CD4-positive, CD25-positive, alpha-beta regulatory T cell (primary cell): Measurements from ENCODE around the gene EPB41. TPM values are rescaled to one million over a fixed set of nuclear protein-coding genes. Genes with fewer than 3 reads are reported as not detected.
"Not testable (repeated sequence)": the region's sequence is repeated elsewhere in the genome, so short reads cannot be mapped to it uniquely, and the experiment has no call there.

Source experiments
- ATAC-seq, 2 donors: fragments of 150-1000 bp; cut with Tn5 transposase; one replicate each; pipeline ENCODE4 v1.10.0; 2021; ENCODE audit warnings: low read depth in 2 of 2, moderate number of reproducible peaks in 2 of 2, moderate library complexity in 1 of 2
- DNase-seq, 3 donors: peaks; one replicate each; pipeline versions ENCODE4 v3.0.0 to v3.0.0-alpha.2; 2012 to 2022; ENCODE audit warnings: mixed read lengths in 1 of 3
- H3K27ac ChIP-seq: one replicate; pipeline ENCODE4 v1.7.0; 2013; ENCODE audit warnings: mild to moderate bottlenecking, low read length; ENCODE audit not compliant: insufficient read depth, poor library complexity, severe bottlenecking
- H3K27me3 ChIP-seq: one replicate; pipeline ENCODE4 v1.7.0; 2013; ENCODE audit warnings: low read length; ENCODE audit not compliant: control insufficient read depth, insufficient read depth
- H3K36me3 ChIP-seq: one replicate; pipeline ENCODE4 v1.7.0; 2013; ENCODE audit warnings: mild to moderate bottlenecking, low read length, moderate library complexity; ENCODE audit not compliant: control insufficient read depth, insufficient read depth
- H3K4me1 ChIP-seq: 2 replicates; pipeline ENCODE4 v1.7.0; 2013; ENCODE audit warnings: mild to moderate bottlenecking, low read length; ENCODE audit not compliant: insufficient read depth, control insufficient read depth, poor library complexity, severe bottlenecking
- H3K4me3 ChIP-seq: one replicate; pipeline ENCODE4 v1.7.0; 2013; ENCODE audit warnings: low read depth, mild to moderate bottlenecking, low read length, moderate library complexity
- H3K9me3 ChIP-seq, 2 experiments: 1 replicate in 1 of 2; 2 replicates in 1 of 2; pipeline ENCODE4 v1.7.0; 2013; ENCODE audit warnings: low read length in 2 of 2, mild to moderate bottlenecking in 1 of 2, moderate library complexity in 1 of 2; ENCODE audit not compliant: control insufficient read depth in 2 of 2
- H3K27ac Mint-ChIP-seq, 3 donors: one replicate each; pipeline ENCODE4 v1.8.0; 2020 to 2022; ENCODE audit warnings: mild to moderate bottlenecking in 3 of 3, mixed read lengths in 3 of 3, moderate library complexity in 2 of 3
- H3K27me3 Mint-ChIP-seq: one replicate; pipeline ENCODE4 v1.8.0; 2022; ENCODE audit warnings: mild to moderate bottlenecking, mixed read lengths
- H3K36me3 Mint-ChIP-seq: one replicate; pipeline ENCODE4 v1.8.0; 2020; ENCODE audit warnings: mixed read lengths
- H3K4me1 Mint-ChIP-seq, 4 donors: one replicate each; pipeline ENCODE4 v1.8.0; 2020 to 2022; ENCODE audit warnings: mixed read lengths in 4 of 4, mild to moderate bottlenecking in 1 of 4
- H3K4me3 Mint-ChIP-seq, 4 donors: one replicate each; pipeline ENCODE4 v1.8.0; 2020 to 2022; ENCODE audit warnings: mild to moderate bottlenecking in 4 of 4, mixed read lengths in 4 of 4, moderate library complexity in 3 of 4
- H3K9me3 Mint-ChIP-seq, 7 donors: one replicate each; pipeline ENCODE4 v1.8.0; 2020 to 2022; ENCODE audit warnings: mixed read lengths in 7 of 7, mild to moderate bottlenecking in 3 of 7, moderate library complexity in 2 of 7
- polyA plus RNA-seq, 4 donors: library from polyadenylated mRNA; unstranded; fragments of 300-500 nt; fragmentation: Illumina TruSeq; gene quantifications; one replicate each; pipeline ENCODE4 v1.2.3, GENCODE V29; 2021
- total RNA-seq: library from RNA; stranded (reverse); gene quantifications from one replicate; pipeline ENCODE4 v1.2.3, GENCODE V29; 2022

Gene EPB41
- total and polyA plus RNA-seq, 5 donors from 2014 or later = 118 to 309 (median 161) TPM

DNA sequence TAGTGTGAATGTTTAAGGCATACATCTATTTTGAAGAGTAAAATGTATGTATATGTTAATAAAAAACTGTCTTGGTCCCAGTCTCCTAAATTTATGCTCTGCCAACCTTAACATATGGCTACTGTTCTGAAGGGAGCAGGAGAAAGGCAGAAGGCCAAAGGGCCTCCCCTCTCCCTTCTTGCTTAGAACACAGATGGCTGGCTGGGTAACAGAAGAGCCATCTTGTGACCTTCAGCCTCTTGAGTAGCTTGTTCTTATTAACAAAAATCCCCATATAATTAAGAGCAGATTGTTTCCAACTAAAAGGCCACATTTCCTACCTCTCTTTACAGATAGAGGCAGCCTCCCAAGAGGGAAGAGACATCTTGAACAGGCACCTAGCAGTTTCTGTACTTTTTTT, 36.1 kb downstream of the EPB41 start:
- peak overlapping the region; percentile 1 for H3K4me3 ChIP-seq
- peaks cover 37% of the 10 kb centered on the region for H3K4me1 ChIP-seq
- DNase-seq (no peak), ATAC-seq (no peak)
- Mint-ChIP-seq H3K27ac (peak overlapping the region in 1 of 3 donors; percentile 87), H3K9me3 (peaks cover 0 to 2% (median 0%) of the 10 kb centered on the region in 7 donors), H3K4me3 (peak overlapping the region in 2 of 4 donors; percentile 3 to 39), H3K36me3 (peaks cover 7% of the 10 kb centered on the region), H3K27me3 (no peaks in the 10 kb centered on the region), H3K4me1 (peaks cover 33 to 87% (median 56%) of the 10 kb centered on the region in 4 donors)
- no peaks in the 10 kb centered on the region for H3K27me3 ChIP-seq
- H3K9me3 ChIP-seq = no peaks in the 10 kb centered on the region
- no peak overlapping the region for H3K27ac ChIP-seq
- H3K36me3 ChIP-seq = peaks cover 3% of the 10 kb centered on the region

DNA sequence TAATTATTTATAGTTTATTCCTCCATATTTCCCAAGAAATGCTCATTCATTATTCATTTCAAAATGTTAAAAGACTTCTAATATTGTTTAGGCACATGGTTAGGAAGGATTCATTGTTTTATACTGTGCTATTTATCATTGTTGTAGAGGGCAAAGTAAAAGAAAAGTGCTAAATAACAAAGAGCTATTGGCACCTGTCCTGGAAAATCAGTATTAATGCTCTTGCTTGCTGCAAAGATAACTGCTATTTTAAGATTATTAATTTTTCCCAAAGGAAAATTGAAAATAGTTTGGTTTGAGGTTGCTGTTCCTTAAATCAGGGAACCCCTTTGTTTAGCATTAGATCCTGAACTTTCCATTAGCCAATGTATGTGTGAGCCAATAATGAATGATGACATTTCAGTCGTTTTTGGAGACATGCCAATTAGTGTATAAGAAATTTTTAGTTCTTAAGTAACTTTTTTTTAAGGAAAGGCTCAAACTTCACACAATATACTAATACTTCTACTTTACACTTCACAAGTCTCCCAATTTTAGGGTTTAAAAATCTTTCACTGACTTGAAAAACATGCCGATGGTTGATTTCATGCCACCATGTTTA, 39.9 kb downstream of the EPB41 start:
- no peak overlapping the region for H3K4me3 Mint-ChIP-seq
- no peak overlapping the region for H3K27ac ChIP-seq

GRCh38 chr1:28956038-28956464, 41.7 kb downstream of the EPB41 start:
- H3K9me3 Mint-ChIP-seq = no peaks in the 10 kb centered on the region
- no peaks in the 10 kb centered on the region for H3K27me3 ChIP-seq
- H3K27me3 Mint-ChIP-seq = no peaks in the 10 kb centered on the region
- no peaks in the 10 kb centered on the region for H3K9me3 ChIP-seq
- H3K36me3 ChIP-seq = peaks cover 3% of the 10 kb centered on the region
- DNase-seq = no peak
- peaks cover 5% of the 10 kb centered on the region for H3K36me3 Mint-ChIP-seq
- peak overlapping the region in 1 of 4 donors; percentile 52 for H3K4me3 Mint-ChIP-seq
- H3K4me1 Mint-ChIP-seq = peaks cover 29 to 83% (median 44%) of the 10 kb centered on the region in 4 donors
- H3K27ac ChIP-seq = no peak overlapping the region
- H3K4me1 ChIP-seq = peaks cover 38% of the 10 kb centered on the region
- H3K27ac Mint-ChIP-seq = no peak overlapping the region
- H3K4me3 ChIP-seq = peak overlapping the region; percentile 17
- ATAC-seq = peak; percentile 47 to 48

More for the DNA sequence above, 39.9 kb downstream of the EPB41 start:
- Histone ChIP-seq H3K4me3 (no peak overlapping the region), H3K36me3 (peaks cover 3% of the 10 kb centered on the region), H3K9me3 (no peaks in the 10 kb centered on the region), H3K27me3 (no peaks in the 10 kb centered on the region), H3K4me1 (peaks cover 44% of the 10 kb centered on the region)
- Mint-ChIP-seq H3K36me3 (peaks cover 5% of the 10 kb centered on the region), H3K27ac (no peak overlapping the region), H3K27me3 (no peaks in the 10 kb centered on the region), H3K4me1 (peaks cover 38 to 85% (median 52%) of the 10 kb centered on the region in 4 donors), H3K9me3 (no peaks in the 10 kb centered on the region)
- ATAC-seq (no peak), DNase-seq (no peak)

DNA sequence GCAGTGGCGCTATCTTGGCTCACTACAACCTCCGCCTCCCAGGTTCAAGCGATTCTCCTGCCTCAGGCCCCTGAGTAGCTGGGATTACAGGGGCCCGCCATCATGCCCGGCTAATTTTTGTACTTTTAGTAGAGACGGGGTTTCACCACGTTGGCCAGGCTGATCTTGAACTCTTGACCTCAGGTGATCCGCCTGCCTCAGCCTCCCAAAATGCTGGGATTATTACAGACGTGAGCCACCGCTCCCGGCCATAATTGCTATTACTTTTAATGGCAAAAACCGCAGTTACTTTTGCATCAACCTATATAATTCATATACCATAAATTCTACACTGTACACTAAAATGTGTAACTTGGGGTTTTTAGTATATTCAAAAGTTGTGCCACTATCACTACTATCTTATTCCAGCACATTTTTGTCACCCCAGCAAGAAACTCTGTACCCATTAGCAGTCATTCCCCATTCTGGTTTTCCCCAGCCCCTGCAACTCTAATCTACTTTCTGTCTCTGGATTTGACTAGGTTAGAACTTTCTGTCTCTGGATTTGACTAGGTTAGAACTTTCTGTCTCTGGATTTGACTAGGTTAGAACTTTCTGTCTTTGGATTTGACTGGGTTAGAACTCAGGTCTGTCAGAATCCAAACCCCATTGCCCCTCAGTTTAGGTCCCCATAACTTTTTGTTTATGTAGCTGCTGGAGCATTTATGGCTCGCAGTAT, 47.9 kb downstream of the EPB41 start:
- not testable (repeated sequence) for H3K9me3 ChIP-seq, H3K36me3 Mint-ChIP-seq, H3K27ac ChIP-seq, H3K27me3 ChIP-seq, H3K9me3 Mint-ChIP-seq, H3K27me3 Mint-ChIP-seq, H3K4me3 ChIP-seq, H3K36me3 ChIP-seq, ATAC-seq, DNase-seq
- peaks cover 53% of the 10 kb centered on the region for H3K4me1 ChIP-seq
- peaks cover 32 to 83% (median 55%) of the 10 kb centered on the region in 4 donors for H3K4me1 Mint-ChIP-seq
- H3K27ac Mint-ChIP-seq = peak overlapping the region; percentile 15 to 69 (median 46)
- peak overlapping the region in 3 of 4 donors; percentile 44 to 59 (median 46) for H3K4me3 Mint-ChIP-seq

GRCh38 chr1:28965271-28965870, 51.0 kb downstream of the EPB41 start:
- Histone ChIP-seq H3K27me3 (no peaks in the 10 kb centered on the region), H3K36me3 (peaks cover 6% of the 10 kb centered on the region), H3K9me3 (no peaks in the 10 kb centered on the region), H3K4me1 (peaks cover 42% of the 10 kb centered on the region), H3K27ac (no peak overlapping the region), H3K4me3 (peak overlapping the region; percentile 21)
- H3K9me3 Mint-ChIP-seq = no peaks in the 10 kb centered on the region
- H3K36me3 Mint-ChIP-seq = peaks cover 6% of the 10 kb centered on the region
- H3K4me3 Mint-ChIP-seq = peak overlapping the region in 3 of 4 donors; percentile 13 to 67 (median 55)
- ATAC-seq = peak; percentile 50 to 80
- DNase-seq = peak in 1 of 3 donors; percentile 13
- H3K4me1 Mint-ChIP-seq = peaks cover 33 to 79% (median 53%) of the 10 kb centered on the region in 4 donors
- peak overlapping the region in 2 of 3 donors; percentile 64 to 86 for H3K27ac Mint-ChIP-seq
- H3K27me3 Mint-ChIP-seq = no peaks in the 10 kb centered on the region

DNA sequence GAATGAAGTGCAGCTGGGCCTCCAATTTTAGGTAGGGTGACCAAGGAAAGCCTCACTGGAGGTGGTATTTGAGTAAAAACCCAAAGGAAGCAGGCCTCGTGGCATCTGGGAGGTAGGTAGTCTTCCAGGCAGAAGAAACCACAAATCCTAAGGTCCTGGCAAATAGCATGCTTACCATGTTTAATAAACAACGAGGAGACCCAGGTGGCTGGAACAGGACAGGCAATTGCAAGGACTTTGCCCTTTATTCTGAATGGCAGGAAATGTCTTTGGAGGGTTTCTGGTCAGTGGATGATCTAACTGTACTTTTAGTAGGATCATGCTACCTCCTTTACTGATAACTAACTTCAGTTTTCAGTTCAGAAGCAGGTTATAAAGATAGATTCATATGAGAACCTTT, 52.2 kb downstream of the EPB41 start:
- no peaks in the 10 kb centered on the region for H3K9me3 ChIP-seq
- H3K27ac ChIP-seq = no peak overlapping the region
- peaks cover 28 to 78% (median 56%) of the 10 kb centered on the region in 4 donors for H3K4me1 Mint-ChIP-seq
- peak overlapping the region in 3 of 4 donors; percentile 12 to 48 (median 48) for H3K4me3 Mint-ChIP-seq
- H3K36me3 Mint-ChIP-seq = peaks cover 9% of the 10 kb centered on the region
- H3K4me3 ChIP-seq = no peak overlapping the region
- no peaks in the 10 kb centered on the region for H3K9me3 Mint-ChIP-seq
- H3K36me3 ChIP-seq = peaks cover 10% of the 10 kb centered on the region
- H3K27ac Mint-ChIP-seq = peak overlapping the region in 2 of 3 donors; percentile 0 to 66
- ATAC-seq = no peak
- no peaks in the 10 kb centered on the region for H3K27me3 ChIP-seq
- no peak for DNase-seq
- no peaks in the 10 kb centered on the region for H3K27me3 Mint-ChIP-seq
- peaks cover 36% of the 10 kb centered on the region for H3K4me1 ChIP-seq

DNA sequence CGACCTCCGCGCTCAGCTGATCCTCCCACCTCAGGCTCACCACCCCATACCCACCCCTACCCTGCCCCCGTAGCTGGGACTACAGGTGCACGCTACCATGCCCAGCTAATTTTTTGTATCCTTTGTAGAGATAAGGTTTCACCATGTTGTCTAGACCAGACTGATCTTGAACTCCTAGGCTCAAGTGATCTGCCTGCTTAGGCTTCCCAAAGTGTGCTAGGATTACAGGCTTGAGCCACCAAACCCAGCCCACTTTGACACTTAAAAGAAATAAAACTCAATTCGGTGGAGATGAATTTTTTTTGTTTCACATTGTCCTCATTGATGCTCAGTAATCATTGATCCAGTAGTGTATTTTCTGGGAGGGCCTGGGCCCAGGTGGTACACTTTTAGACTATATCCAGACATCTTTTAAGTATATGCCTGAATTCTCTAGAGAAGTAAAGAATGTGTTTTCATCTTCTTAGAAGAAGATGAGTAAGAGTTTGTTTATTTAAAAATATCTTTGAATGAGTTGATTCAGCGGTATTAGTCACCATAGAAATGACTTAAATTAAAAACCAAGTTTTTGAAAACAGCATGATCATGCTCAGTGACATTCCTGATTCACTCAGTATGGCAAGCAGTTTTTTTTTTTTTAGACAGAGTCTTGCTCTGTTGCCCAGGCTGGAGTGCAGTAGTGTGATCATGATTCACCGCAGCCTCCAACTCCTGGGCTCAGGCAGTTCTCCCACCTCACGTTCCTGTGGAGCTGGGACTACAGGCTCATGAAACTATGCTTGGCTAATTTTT, 57.8 kb downstream of the EPB41 start:
- ATAC-seq = peak; percentile 72 to 74

More for the DNA sequence above, 57.8 kb downstream of the EPB41 start:
- no peak overlapping the region for H3K27ac ChIP-seq
- H3K36me3 ChIP-seq = peaks cover 16% of the 10 kb centered on the region
- Mint-ChIP-seq H3K27ac (peak overlapping the region; percentile 62 to 96 (median 73)), H3K4me3 (peak overlapping the region in 3 of 4 donors; percentile 62 to 75 (median 70)), H3K9me3 (no peaks in the 10 kb centered on the region), H3K4me1 (peaks cover 35 to 79% (median 56%) of the 10 kb centered on the region in 4 donors), H3K27me3 (no peaks in the 10 kb centered on the region), H3K36me3 (peaks cover 16% of the 10 kb centered on the region)
- no peaks in the 10 kb centered on the region for H3K9me3 ChIP-seq
- peaks cover 32% of the 10 kb centered on the region for H3K4me1 ChIP-seq
- H3K27me3 ChIP-seq = no peaks in the 10 kb centered on the region
- peak in 1 of 3 donors; percentile 15 for DNase-seq
- no peak overlapping the region for H3K4me3 ChIP-seq
